Ovary (tissue), 9 donors: Measurements from ENCODE around the gene SMARCD3. TPM values are rescaled to one million over a fixed set of nuclear protein-coding genes. Genes with fewer than 3 reads are reported as not detected.

ENCODE experiments used
- DNase-seq, 5 donors: peaks; one replicate each; pipeline ENCODE4 v3.0.0-alpha.2; 2019 to 2020
- H3K27ac ChIP-seq, 2 donors: fragments of 200-600 bp; one replicate each; pipeline versions ENCODE4 v1.5.1 to v1.8.0; 2019 to 2022
- H3K27me3 ChIP-seq: fragments of 200-600 bp; one replicate; pipeline ENCODE4 v1.8.0; 2022
- H3K36me3 ChIP-seq: fragments of 200-600 bp; sonication (generic); one replicate; pipeline ENCODE4 v1.5.1; 2019
- H3K4me1 ChIP-seq: one replicate; pipeline ENCODE4 v1.8.1; 2013; ENCODE audit warnings: mild to moderate bottlenecking, moderate library complexity; ENCODE audit not compliant: insufficient read depth
- H3K4me3 ChIP-seq: fragments of 200-600 bp; sonication (generic); one replicate; pipeline ENCODE4 v1.5.1; 2017
- H3K9me3 ChIP-seq, 2 donors: fragments of 200-600 bp in 1 of 2; sonication (generic) in 1 of 2; one replicate each; pipeline versions ENCODE4 v1.5.1 to v1.8.1; 2013 to 2019; ENCODE audit warnings: mild to moderate bottlenecking in 1 of 2, moderate library complexity in 1 of 2
- CTCF ChIP-seq, 3 donors: fragments of 450-650 bp in 2 of 3; fragments of 200-600 bp in 1 of 3; IDR thresholded peaks; one replicate each; pipeline versions ENCODE4 v1.5.1 to v1.8.0; 2016 to 2022; ENCODE audit warnings: antibody characterized with exemption in 3 of 3, mild to moderate bottlenecking in 1 of 3
- EP300 ChIP-seq: sonication (generic); formaldehyde crosslinking; IDR thresholded peaks from one replicate; pipeline ENCODE4 v1.6.1; 2017; ENCODE audit warnings: antibody characterized with exemption
- POLR2A ChIP-seq: fragments of 450-650 bp; IDR thresholded peaks from one replicate; pipeline ENCODE4 v1.6.1; 2017; ENCODE audit warnings: antibody characterized with exemption, mild to moderate bottlenecking, moderate library complexity
- WGBS, 3 donors: extraction: QIAGEN DNeasy Blood & Tissue Kit in 1 of 3; methylation state at CpG; one replicate each; pipeline versions ENCODE4 v1.1.5 to v1.1.7; 2013 to 2017; 5-methylcytosine and 5-hydroxymethylcytosine counted together
- intact Hi-C, 4 donors: fragments of 100-400 bp; cut with DNase I; formaldehyde crosslinking; loops; one replicate each; pipeline versions ENCODE4 v1.11.0 to v1.15.1; 2022 to 2023
- polyA plus RNA-seq, 2 donors: library from polyadenylated mRNA; stranded (reverse); fragments of 200-250 nt in 1 of 2; fragments of 350-450 nt in 1 of 2; fragmentation: Illumina TruSeq in 1 of 2; extraction: RNeasy Lipid Tissue Mini Kit (QIAGEN cat#74804) in 1 of 2; gene quantifications; one replicate each; pipeline ENCODE4 v1.2.3, GENCODE V29; 2013 to 2014
- total RNA-seq, 7 donors: library from RNA; depleted of rRNA in 2 of 7; stranded (reverse); fragments of >200 nt in 2 of 7; fragmentation: NEBNext Ultra II Directional in 3 of 7; extraction: Animal tissue kit (Norgen Biotek cat#: 25700) in 3 of 7; gene quantifications; one replicate each; pipeline versions ENCODE4 v1.1.0 to v1.2.4, GENCODE V29; 2016 to 2023
- donor health status: DM: no; HTN: no; CAD: no; lungs with moderate emphysema.
- donor health status: DM: no; HTN: no; CAD: no.
- donor health status: Bipolar disorder and iron deficiency.
- donor health status: DM: yes; HTN: yes; CAD: no.
- donor health status: DM: no; HTN: no; CAD: no.
- donor health status: DM: yes; HTN: yes; CAD: no.

Gene SMARCD3
- total and polyA plus RNA-seq, 9 donors: 30.2 to 203 (median 97.0) TPM

DNA sequence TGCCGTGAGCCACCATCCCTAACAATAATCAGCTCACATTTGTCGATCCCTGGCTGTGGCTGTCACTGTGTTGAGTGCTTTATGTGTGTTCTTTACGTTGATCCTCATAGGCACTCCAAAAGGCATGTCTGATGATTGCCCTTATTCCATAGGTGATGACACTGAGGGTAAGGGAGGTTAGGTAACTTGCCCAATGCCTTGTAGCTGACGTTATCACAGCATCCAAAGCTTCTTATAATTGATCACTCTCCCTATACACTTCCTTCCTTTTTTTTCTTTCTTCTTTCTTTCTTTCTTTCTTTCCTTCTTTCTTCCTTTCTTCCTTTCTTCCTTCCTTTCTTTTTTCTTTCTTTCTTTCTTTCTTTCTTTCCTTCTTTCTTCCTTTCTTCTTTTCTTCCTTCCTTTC, 41.9 kb upstream of the SMARCD3 start:
- intact Hi-C loops: no loop called here
- Histone ChIP-seq H3K4me3 (no peak overlapping the region), H3K27ac (no peak overlapping the region), H3K27me3 (no peaks in the 10 kb centered on the region), H3K36me3 (no peaks in the 10 kb centered on the region), H3K4me1 (peaks cover 2% of the 10 kb centered on the region), H3K9me3 (no peaks in the 10 kb centered on the region)
- TF ChIP-seq POLR2A (no peak), EP300 (no peak), CTCF (IDR thresholded peaks at IDR 0.05) (no peak)
- DNase-seq: no peak
- WGBS, 3 donors: 66 to 79% (median 68%) methylated on average over 4 of the region's 4 CpGs

DNA sequence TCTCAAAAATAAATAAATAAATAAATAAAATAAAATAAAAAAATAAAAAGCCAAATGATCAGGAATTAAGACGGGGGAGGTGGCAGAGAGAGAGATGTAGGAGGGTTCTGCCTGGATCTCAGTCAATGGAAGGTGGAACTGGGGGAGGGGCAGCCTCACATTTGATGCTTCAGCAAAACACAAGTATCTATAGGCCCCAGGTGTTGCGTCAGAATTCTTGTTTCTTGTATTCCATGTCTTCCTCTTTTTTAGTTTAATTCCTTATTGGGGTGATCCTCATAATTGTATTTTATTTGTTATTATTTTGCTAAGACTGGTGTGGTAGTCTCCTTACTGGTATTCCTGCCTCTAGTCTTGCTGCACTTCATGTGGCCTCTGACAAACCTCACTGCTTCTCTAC, 41.4 kb upstream of the SMARCD3 start:
- TF ChIP-seq CTCF (IDR thresholded peaks at IDR 0.05): no peak
- no peak for TF ChIP-seq EP300
- TF ChIP-seq POLR2A: no peak
- Histone ChIP-seq H3K4me1 (peaks cover 2% of the 10 kb centered on the region), H3K36me3 (no peaks in the 10 kb centered on the region), H3K27me3 (no peaks in the 10 kb centered on the region), H3K9me3 (no peaks in the 10 kb centered on the region), H3K27ac (no peak overlapping the region), H3K4me3 (no peak overlapping the region)
- 83 to 86% (median 84%) methylated on average over 2 of the region's 2 CpGs for WGBS, 3 donors
- intact Hi-C loops: no loop called here
- no peak for DNase-seq

- H3K27ac ChIP-seq: no peak overlapping the region
- intact Hi-C loops: no loop called here
- no peak overlapping the region for H3K4me3 ChIP-seq
- no peaks in the 10 kb centered on the region for H3K36me3 ChIP-seq
- no peak for DNase-seq
- 5 to 7% (median 5%) methylated on average over 2 of the region's 2 CpGs for WGBS, 3 donors
- TF ChIP-seq CTCF (IDR thresholded peaks at IDR 0.05) (no peak), POLR2A (no peak), EP300 (no peak)
- H3K9me3 ChIP-seq: no peaks in the 10 kb centered on the region
- peaks cover 2% of the 10 kb centered on the region for H3K4me1 ChIP-seq
- no peaks in the 10 kb centered on the region for H3K27me3 ChIP-seq
Observed at GRCh38 chr7:151286148-151286547, 37.7 kb upstream of the SMARCD3 start.

- no peak overlapping the region for H3K27ac ChIP-seq
- TF ChIP-seq POLR2A: no peak
- TF ChIP-seq CTCF (IDR thresholded peaks at IDR 0.05): no peak
- TF ChIP-seq EP300: no peak
- H3K36me3 ChIP-seq: no peaks in the 10 kb centered on the region
- no peak overlapping the region for H3K4me3 ChIP-seq
- intact Hi-C loops: no loop called here
- no peaks in the 10 kb centered on the region for H3K9me3 ChIP-seq
- WGBS, 3 donors: 83 to 95% (median 85%) methylated on average over 2 of the region's 2 CpGs
- DNase-seq: no peak
- peaks cover 2% of the 10 kb centered on the region for H3K4me1 ChIP-seq
- no peaks in the 10 kb centered on the region for H3K27me3 ChIP-seq
Observed at GRCh38 chr7:151283302-151283701, 34.8 kb upstream of the SMARCD3 start.

DNA sequence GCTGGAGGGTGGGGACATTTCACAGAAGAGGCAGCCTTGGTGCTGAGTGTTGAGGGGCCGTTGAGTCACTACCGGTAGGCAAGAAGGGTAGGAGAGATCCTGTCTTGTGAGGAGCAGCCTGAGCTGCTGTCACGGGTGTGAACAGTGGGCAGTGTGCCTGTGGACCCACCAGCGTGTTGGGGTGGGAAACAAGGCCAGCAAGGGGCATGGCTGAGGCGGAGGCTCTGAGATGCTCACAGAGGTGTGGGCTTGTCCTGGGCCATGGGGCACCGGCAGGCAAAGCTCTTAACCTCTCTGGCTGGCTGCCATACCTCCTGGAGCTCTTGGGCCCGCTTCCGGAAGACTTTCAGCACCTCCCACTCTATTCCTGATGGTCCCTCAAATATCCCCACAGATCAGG, 33.6 kb upstream of the SMARCD3 start:
- DNase-seq: no peak
- intact Hi-C loops: no loop called here
- TF ChIP-seq CTCF (IDR thresholded peaks at IDR 0.05): no peak
- TF ChIP-seq POLR2A: no peak
- TF ChIP-seq EP300: no peak

More for the DNA sequence above, 33.6 kb upstream of the SMARCD3 start:
- H3K27ac ChIP-seq: no peak overlapping the region
- no peaks in the 10 kb centered on the region for H3K9me3 ChIP-seq
- no peaks in the 10 kb centered on the region for H3K36me3 ChIP-seq
- 60 to 83% (median 68%) methylated on average over 8 of the region's 8 CpGs for WGBS, 3 donors
- H3K4me1 ChIP-seq: peaks cover 9% of the 10 kb centered on the region
- H3K4me3 ChIP-seq: no peak overlapping the region
- H3K27me3 ChIP-seq: no peaks in the 10 kb centered on the region
